Endothelial cell of umbilical vein (primary cell): ENCODE data around the gene GALNT9. TPM values are rescaled to one million over a fixed set of nuclear protein-coding genes. Genes with fewer than 3 reads are reported as not detected.

ENCODE experiments used
- BruUV-seq: library from RNA; stranded (reverse); fragments of 400-500 nt; replicated peaks from 2 replicates; lab custom pipeline; 2021; lab: Mats Ljungman, UMichigan
- CTCF ChIA-PET: fragments of 300-600, 350-600 bp; sonication (Branson Sonifier 250); formaldehyde crosslinking; loops from one replicate; lab custom pipeline; 2021; ENCODE audit warnings: antibody characterized with exemption, inconsistent platforms; lab: Charles Lee
- POLR2A ChIA-PET: fragments of 300-600, 350-600 bp; sonication (Branson Sonifier 250); formaldehyde crosslinking; loops from one replicate; lab custom pipeline; 2021; ENCODE audit warnings: antibody characterized with exemption, inconsistent platforms; lab: Charles Lee
- DNase-seq: peaks from one replicate; pipeline ENCODE4 v3.0.0-alpha.2; 2011; ENCODE audit warnings: low read depth, low spot score
- FAIRE-seq: peaks from 2 replicates; lab custom pipeline; 2011; peaks lifted over from hg19 to GRCh38; lab: Jason Lieb, UNC
- H2AFZ ChIP-seq: 2 replicates; pipeline ENCODE4 v1.6.0; 2012; ENCODE audit warnings: low read depth, low read length, control low read depth, inconsistent platforms
- H3K27ac ChIP-seq: 2 replicates; pipeline ENCODE4 v1.5.1; 2011; ENCODE audit warnings: low read depth, mild to moderate bottlenecking, control low read depth, low read length, moderate library complexity; ENCODE audit not compliant: insufficient read depth
- H3K27me3 ChIP-seq, 2 experiments: 2 replicates each; pipeline versions ENCODE4 v1.6.0 to v1.6.1; 2011; ENCODE audit warnings: low read length in 2 of 2, mixed read lengths in 1 of 2; ENCODE audit not compliant: control insufficient read depth in 2 of 2, insufficient read depth in 2 of 2
- H3K36me3 ChIP-seq, 2 experiments: 2 replicates in 1 of 2; 3 replicates in 1 of 2; pipeline ENCODE4 v1.5.1; 2011; ENCODE audit warnings: low read length in 2 of 2, mild to moderate bottlenecking in 1 of 2, moderate library complexity in 1 of 2; ENCODE audit not compliant: control insufficient read depth in 2 of 2, insufficient read depth in 2 of 2; ENCODE audit errors: extremely low read depth in 1 of 2
- H3K4me1 ChIP-seq: 3 replicates; pipeline ENCODE4 v1.5.1; 2011; ENCODE audit warnings: mild to moderate bottlenecking, low read length; ENCODE audit not compliant: control insufficient read depth, insufficient read depth; ENCODE audit errors: extremely low read depth
- H3K4me2 ChIP-seq: 2 replicates; pipeline ENCODE4 v1.6.1; 2011; ENCODE audit warnings: low read length, control low read depth, mixed read lengths; ENCODE audit not compliant: insufficient read depth
- H3K4me3 ChIP-seq, 3 experiments: fragments of 200-600 bp in 1 of 3; sonication (generic), shearing (Covaris generic) in 1 of 3; replicated peaks in 1 of 3; 2 replicates each; pipeline ENCODE4 v1.5.1; 2011 to 2016; ENCODE audit warnings: control low read depth in 3 of 3, low read length in 3 of 3, mild to moderate bottlenecking in 2 of 3, inconsistent platforms in 1 of 3, low read depth in 1 of 3, moderate library complexity in 1 of 3; ENCODE audit not compliant: insufficient read depth in 1 of 3
- H3K79me2 ChIP-seq: 2 replicates; pipeline ENCODE4 v1.6.0; 2012; ENCODE audit warnings: low read length, inconsistent platforms; ENCODE audit not compliant: control insufficient read depth, insufficient read depth
- H3K9ac ChIP-seq: replicated peaks from 2 replicates; pipeline ENCODE3; 2011; ENCODE audit warnings: low read length, control low read depth; ENCODE audit not compliant: insufficient read depth; ENCODE audit errors: extremely low read depth
- H3K9me1 ChIP-seq: replicated peaks from 3 replicates; pipeline ENCODE4 v1.6.0; 2011; ENCODE audit warnings: mild to moderate bottlenecking, low read length; ENCODE audit not compliant: control insufficient read depth, insufficient read depth; ENCODE audit errors: extremely low read depth
- H3K9me3 ChIP-seq: replicated peaks from 2 replicates; pipeline ENCODE4 v1.5.1; 2012; ENCODE audit warnings: low read length, inconsistent platforms; ENCODE audit not compliant: control insufficient read depth, insufficient read depth
- H4K20me1 ChIP-seq: replicated peaks from 2 replicates; pipeline ENCODE3; 2011; ENCODE audit warnings: mild to moderate bottlenecking, low read length; ENCODE audit not compliant: control insufficient read depth, insufficient read depth; ENCODE audit errors: extremely low read depth
- CTCF ChIP-seq, 2 donors: IDR thresholded peaks; 1 replicate in 1 of 2; 2 replicates in 1 of 2; pipeline ENCODE4 v1.5.1; 2011; ENCODE audit warnings: low read length in 2 of 2, mild to moderate bottlenecking in 2 of 2, moderate library complexity in 2 of 2, control low read depth in 1 of 2, inconsistent platforms in 1 of 2, low read depth in 1 of 2; ENCODE audit not compliant: insufficient read depth in 1 of 2; ENCODE audit errors: extremely low read depth in 1 of 2
- EZH2 ChIP-seq: IDR thresholded peaks from 2 replicates; pipeline ENCODE4 v1.6.1; 2012; ENCODE audit warnings: borderline replicate concordance, low read depth, mild to moderate bottlenecking, moderate library complexity, low read length, inconsistent platforms; ENCODE audit not compliant: severe bottlenecking
- FOS ChIP-seq: IDR thresholded peaks from 2 replicates; pipeline ENCODE4 v1.6.1; 2011; ENCODE audit warnings: mild to moderate bottlenecking, low read length, moderate library complexity, borderline replicate concordance; ENCODE audit not compliant: insufficient read depth
- GATA2 ChIP-seq: IDR thresholded peaks from 2 replicates; pipeline ENCODE4 v1.7.0; 2011; ENCODE audit warnings: low read depth, mild to moderate bottlenecking, moderate library complexity, mixed read lengths, low read length; ENCODE audit not compliant: insufficient read length, insufficient read depth
- JUN ChIP-seq: IDR thresholded peaks from 2 replicates; pipeline ENCODE4 v1.6.1; 2011; ENCODE audit warnings: borderline replicate concordance, low read depth; ENCODE audit not compliant: insufficient read length, insufficient read depth
- MAX ChIP-seq: IDR thresholded peaks from 2 replicates; pipeline ENCODE4 v1.6.1; 2011; ENCODE audit not compliant: insufficient read depth, insufficient read length
- MYC ChIP-seq: IDR thresholded peaks from one replicate; pipeline ENCODE4 v1.6.1; 2011; ENCODE audit warnings: mild to moderate bottlenecking, low read depth, low read length
- POLR2A ChIP-seq: IDR thresholded peaks from 2 replicates; pipeline ENCODE4 v1.6.1; 2012; ENCODE audit warnings: low read depth, mild to moderate bottlenecking, control low read depth, low read length
- POLR2AphosphoS5 ChIP-seq: IDR thresholded peaks from 2 replicates; pipeline ENCODE4 v1.6.1; 2012; ENCODE audit warnings: low read depth, mild to moderate bottlenecking, control low read depth, low read length, moderate library complexity; ENCODE audit not compliant: insufficient read depth
- dilution Hi-C: fragments of 300-500 bp; cut with MboI; formaldehyde crosslinking; loops from one replicate; pipeline ENCODE4 v1.15.0; 2019; ENCODE audit warnings: low sequenced_read_pairs; ENCODE audit not compliant: extremely low pct_ligation_motif_present
- intact Hi-C: fragments of 100-400 bp; cut with micrococcal nuclease; formaldehyde crosslinking; loops from one replicate; pipeline ENCODE4 v1.10.0; 2022
- polyA plus RNA-seq, 4 experiments: library from polyadenylated mRNA; depleted of rRNA in 3 of 4; stranded (reverse) in 3 of 4; unstranded in 1 of 4; fragments of >200 nt; gene quantifications; 2 replicates each; pipeline versions ENCODE4 v1.2.1 to v1.2.3, GENCODE V29; 2011 to 2012; ENCODE audit warnings: missing spikeins in 1 of 4
- total RNA-seq: library from RNA; stranded (reverse); gene quantifications from 2 replicates; pipeline ENCODE4 v1.2.3, GENCODE V29; 2021

GALNT9 gene
- total and polyA plus RNA-seq, 2 donors (not counting 3 experiments of a cell fraction or from before 2014, with no cell fraction given) = 0.14 to 0.73 TPM

- BruUV-seq = no TSS peak
- no peak for DNase-seq
- Histone ChIP-seq H3K9me3 (no peaks in the 10 kb centered on the region), H3K27me3 (no peaks in the 10 kb centered on the region), H3K79me2 (no peaks in the 10 kb centered on the region), H3K9me1 (no peaks in the 10 kb centered on the region), H3K4me1 (no peaks in the 10 kb centered on the region), H2AFZ (no peak overlapping the region), H3K4me3 (no peak overlapping the region), H3K9ac (no peak overlapping the region), H3K4me2 (no peak overlapping the region), H3K36me3 (no peaks in the 10 kb centered on the region), H4K20me1 (no peaks in the 10 kb centered on the region), H3K27ac (no peak overlapping the region)
- no peak for FAIRE-seq
- no peak for TF ChIP-seq POLR2AphosphoS5
- TF ChIP-seq CTCF (IDR thresholded peaks at IDR 0.05; ENCODE audit: extremely low read depth in 1 of 2, insufficient read depth in 1 of 2, low read depth in 1 of 2, low read length in 2 of 2) = no peak
- TF ChIP-seq MAX = no peak
- no peak for TF ChIP-seq JUN
- no peak for TF ChIP-seq GATA2
- no peak for TF ChIP-seq EZH2
- no peak for TF ChIP-seq POLR2A
- no peak for TF ChIP-seq MYC
- no peak for TF ChIP-seq FOS
- dilution Hi-C loops = no loop called here
- POLR2A ChIA-PET = no interaction called here
- intact Hi-C loops = no loop called here
- CTCF ChIA-PET = no interaction called here
Measured at GRCh38 chr12:132255642-132256041, 73.7 kb downstream of the GALNT9 start.
